HepG2 (cell line): ENCODE measurements around the gene SLC44A4.

Experiments used
- ARNTL ChIP-seq: sonication (generic); formaldehyde crosslinking; IDR thresholded peaks from 2 replicates; pipeline ENCODE4 v1.4.0; 2020; ENCODE audit warnings: mild to moderate bottlenecking, missing genetic modification reagents
- FOXA1 ChIP-seq, 2 experiments: fragments of 450-650 bp in 1 of 2; sonication (generic) in 1 of 2; formaldehyde crosslinking in 1 of 2; IDR thresholded peaks; 2 replicates each; pipeline versions ENCODE4 v1.4.0 to v1.6.1; 2016 to 2020; ENCODE audit warnings: missing genetic modification reagents in 1 of 2
- FOXP1 ChIP-seq, 2 experiments: fragments of 450-650 bp in 1 of 2; IDR thresholded peaks; 2 replicates each; pipeline ENCODE4 v1.6.1; 2017 to 2018; ENCODE audit warnings: antibody characterized with exemption in 1 of 2
- GTF2F1 ChIP-seq: fragments of 150-350 bp; IDR thresholded peaks from 2 replicates; pipeline ENCODE4 v1.6.1; 2014; ENCODE audit warnings: low read length
- KDM5A ChIP-seq: fragments of 200-600 bp; sonication (generic); IDR thresholded peaks from 2 replicates; pipeline ENCODE4 v1.7.0; 2018; ENCODE audit warnings: antibody characterized with exemption, mild to moderate bottlenecking, low read length, borderline replicate concordance
- NCOR1 ChIP-seq: fragments of 200-600 bp; sonication (generic); IDR thresholded peaks from 2 replicates; pipeline ENCODE4 v1.7.0; 2017; ENCODE audit warnings: antibody characterized with exemption, low read length, borderline replicate concordance
- ONECUT2 ChIP-seq: sonication (generic); formaldehyde crosslinking; IDR thresholded peaks from 2 replicates; pipeline ENCODE4 v1.4.0; 2020; ENCODE audit warnings: missing genetic modification reagents
- PRPF4 ChIP-seq: fragments of 200-400 bp; formaldehyde crosslinking; IDR thresholded peaks from 2 replicates; pipeline ENCODE4 v1.6.1; 2016; ENCODE audit warnings: low read length, low read depth; ENCODE audit not compliant: poor library complexity, severe bottlenecking
- SP1 ChIP-seq, 2 experiments: fragments of 450-650 bp in 1 of 2; sonication (generic) in 1 of 2; formaldehyde crosslinking in 1 of 2; IDR thresholded peaks; 2 replicates each; pipeline versions ENCODE4 v1.4.0 to v1.6.1; 2016 to 2020; ENCODE audit warnings: missing genetic modification reagents in 1 of 2
- TP53 ChIP-seq: sonication (generic); formaldehyde crosslinking; conservative IDR thresholded peaks from 2 replicates; pipeline ENCODE4 v1.4.0; 2020; ENCODE audit warnings: missing genetic modification reagents
- ZBTB21 ChIP-seq: sonication (generic); formaldehyde crosslinking; IDR thresholded peaks from 2 replicates; pipeline ENCODE4 v1.4.0; 2020; ENCODE audit warnings: missing genetic modification reagents
- TF ChIP-seq, protein P1 (sequence below): sonication (generic); formaldehyde crosslinking; IDR thresholded peaks from 2 replicates; pipeline ENCODE4 v1.5.0; 2020; ENCODE audit warnings: missing genetic modification reagents
- TF ChIP-seq, protein P2 (sequence below): sonication (generic); formaldehyde crosslinking; IDR thresholded peaks from 2 replicates; pipeline ENCODE4 v1.4.0; 2020; ENCODE audit warnings: missing genetic modification reagents

DNA sequence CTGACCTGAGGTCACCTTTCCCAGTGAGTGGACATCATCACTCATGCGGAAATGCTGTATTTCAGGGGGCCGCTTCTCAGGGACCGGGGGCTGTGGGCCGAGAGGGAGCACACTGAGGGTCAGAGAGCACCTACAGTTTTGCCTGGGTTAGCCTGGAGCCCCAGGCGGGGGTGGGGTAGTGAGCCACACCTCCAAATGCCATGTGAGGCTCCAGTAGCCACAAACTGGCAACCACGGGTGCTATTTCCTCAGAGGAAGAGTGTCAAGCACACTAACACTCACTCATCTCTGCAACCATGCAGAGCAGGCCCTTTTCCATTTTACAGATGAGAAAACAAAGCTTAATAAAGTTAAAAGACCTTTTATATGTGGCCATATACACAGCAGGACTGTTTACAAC, 14.0 kb upstream of the SLC44A4 start:
- TF ChIP-seq FOXP1 (IDR thresholded peaks at IDR 0.05) (no peak), FOXP1 (CRISPR knock-in tag; IDR thresholded peaks at IDR 0.05) (no peak), ARNTL (CRISPR knock-in tag) (no peak), TP53 (CRISPR knock-in tag) (no peak), NCOR1 (no peak), ONECUT2 (CRISPR knock-in tag) (no peak), PRPF4 (no peak), FOXA1 (IDR thresholded peaks at IDR 0.05) (no peak), FOXA1 (CRISPR knock-in tag; IDR thresholded peaks at IDR 0.05) (no peak), KDM5A (no peak), SP1 (IDR thresholded peaks at IDR 0.05) (no peak), SP1 (CRISPR knock-in tag; IDR thresholded peaks at IDR 0.05) (no peak), ZBTB21 (no peak), GTF2F1 (no peak)
- TF ChIP-seq, protein P1, sequence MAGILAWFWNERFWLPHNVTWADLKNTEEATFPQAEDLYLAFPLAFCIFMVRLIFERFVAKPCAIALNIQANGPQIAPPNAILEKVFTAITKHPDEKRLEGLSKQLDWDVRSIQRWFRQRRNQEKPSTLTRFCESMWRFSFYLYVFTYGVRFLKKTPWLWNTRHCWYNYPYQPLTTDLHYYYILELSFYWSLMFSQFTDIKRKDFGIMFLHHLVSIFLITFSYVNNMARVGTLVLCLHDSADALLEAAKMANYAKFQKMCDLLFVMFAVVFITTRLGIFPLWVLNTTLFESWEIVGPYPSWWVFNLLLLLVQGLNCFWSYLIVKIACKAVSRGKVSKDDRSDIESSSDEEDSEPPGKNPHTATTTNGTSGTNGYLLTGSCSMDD (CRISPR knock-in tag) = no peak
- TF ChIP-seq, protein P2, sequence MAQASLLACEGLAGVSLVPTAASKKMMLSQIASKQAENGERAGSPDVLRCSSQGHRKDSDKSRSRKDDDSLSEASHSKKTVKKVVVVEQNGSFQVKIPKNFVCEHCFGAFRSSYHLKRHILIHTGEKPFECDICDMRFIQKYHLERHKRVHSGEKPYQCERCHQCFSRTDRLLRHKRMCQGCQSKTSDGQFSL = no peak
